Fibroblast of lung (primary cell): ENCODE measurements around the gene VAPB. TPM values are rescaled to one million over a fixed set of nuclear protein-coding genes. Genes with fewer than 3 reads are reported as not detected.

Source experiments
- DNase-seq, 2 donors: peaks; one replicate each; pipeline versions ENCODE4 v3.0.0 to v3.0.0-alpha.2; 2010; ENCODE audit warnings: low read depth in 2 of 2
- H2AFZ ChIP-seq: 2 replicates; pipeline ENCODE4 v1.5.1; 2012; ENCODE audit warnings: low read length, control low read depth, inconsistent platforms
- H3K27ac ChIP-seq: 2 replicates; pipeline ENCODE4 v1.5.1; 2011; ENCODE audit warnings: low read length, control low read depth; ENCODE audit not compliant: insufficient read depth
- H3K27me3 ChIP-seq: 2 replicates; pipeline ENCODE4 v1.5.1; 2011; ENCODE audit warnings: mild to moderate bottlenecking, low read length; ENCODE audit not compliant: control insufficient read depth, insufficient read depth
- H3K36me3 ChIP-seq: 2 replicates; pipeline ENCODE4 v1.5.1; 2011; ENCODE audit warnings: low read length; ENCODE audit not compliant: control insufficient read depth, insufficient read depth
- H3K4me1 ChIP-seq: 2 replicates; pipeline ENCODE4 v1.5.1; 2011; ENCODE audit warnings: low read length; ENCODE audit not compliant: control insufficient read depth, insufficient read depth; ENCODE audit errors: extremely low read depth
- H3K4me2 ChIP-seq: 2 replicates; pipeline ENCODE4 v1.5.1; 2011; ENCODE audit warnings: low read length, control low read depth; ENCODE audit not compliant: insufficient read depth; ENCODE audit errors: extremely low read depth
- H3K4me3 ChIP-seq, 4 experiments: fragments of 200-600 bp in 1 of 4; sonication (generic) in 1 of 4; replicated peaks in 1 of 4; 2 replicates each; pipeline ENCODE4 v1.5.1; 2011 to 2016; ENCODE audit warnings: low read length in 4 of 4, low read depth in 3 of 4, mild to moderate bottlenecking in 3 of 4, control low read depth in 2 of 4, inconsistent platforms in 1 of 4, mixed read lengths in 1 of 4; ENCODE audit not compliant: insufficient read depth in 1 of 4; ENCODE audit errors: control extremely low read depth in 1 of 4
- H3K79me2 ChIP-seq: 2 replicates; pipeline ENCODE4 v1.5.1; 2012; ENCODE audit warnings: mild to moderate bottlenecking, low read length, inconsistent platforms; ENCODE audit not compliant: control insufficient read depth, insufficient read depth
- H3K9ac ChIP-seq: 2 replicates; pipeline ENCODE4 v1.5.1; 2011; ENCODE audit warnings: mild to moderate bottlenecking, low read length, control low read depth; ENCODE audit not compliant: insufficient read depth
- H3K9me3 ChIP-seq: 2 replicates; pipeline ENCODE4 v1.5.1; 2012; ENCODE audit warnings: low read depth, low read length; ENCODE audit not compliant: control insufficient read depth, insufficient read depth
- H4K20me1 ChIP-seq: 2 replicates; pipeline ENCODE4 v1.5.1; 2011; ENCODE audit warnings: low read length; ENCODE audit not compliant: control insufficient read depth, insufficient read depth; ENCODE audit errors: extremely low read depth
- EZH2 ChIP-seq: IDR thresholded peaks from 2 replicates; pipeline ENCODE4 v1.5.1; 2012; ENCODE audit warnings: low read length, control low read depth, mild to moderate bottlenecking; ENCODE audit errors: missing control alignments
- polyA plus RNA-seq, 2 donors: library from polyadenylated mRNA; depleted of rRNA in 1 of 2; stranded (reverse) in 1 of 2; unstranded in 1 of 2; fragments of >200 nt; gene quantifications; 2 replicates each; pipeline ENCODE4 v1.2.1, GENCODE V29; 2011 to 2012; ENCODE audit warnings: missing spikeins in 1 of 2
- total RNA-seq: library from RNA; depleted of rRNA; stranded (reverse); fragments of >200 nt; gene quantifications from 2 replicates; pipeline ENCODE4 v1.2.1, GENCODE V29; 2014
- TF ChIP-seq, protein P1 (sequence below), 2 donors: IDR thresholded peaks in 1 of 2; conservative IDR thresholded peaks in 1 of 2; 1 replicate in 1 of 2; 2 replicates in 1 of 2; pipeline ENCODE4 v1.5.1; 2011 to 2012; ENCODE audit warnings: low read length in 2 of 2, control low read depth in 1 of 2, inconsistent platforms in 1 of 2, low read depth in 1 of 2, mild to moderate bottlenecking in 1 of 2

The VAPB gene
- total and polyA plus RNA-seq, 2 donors (not counting 1 experiment from before 2014, with no cell fraction given) = 13.0 to 43.7 TPM

DNA sequence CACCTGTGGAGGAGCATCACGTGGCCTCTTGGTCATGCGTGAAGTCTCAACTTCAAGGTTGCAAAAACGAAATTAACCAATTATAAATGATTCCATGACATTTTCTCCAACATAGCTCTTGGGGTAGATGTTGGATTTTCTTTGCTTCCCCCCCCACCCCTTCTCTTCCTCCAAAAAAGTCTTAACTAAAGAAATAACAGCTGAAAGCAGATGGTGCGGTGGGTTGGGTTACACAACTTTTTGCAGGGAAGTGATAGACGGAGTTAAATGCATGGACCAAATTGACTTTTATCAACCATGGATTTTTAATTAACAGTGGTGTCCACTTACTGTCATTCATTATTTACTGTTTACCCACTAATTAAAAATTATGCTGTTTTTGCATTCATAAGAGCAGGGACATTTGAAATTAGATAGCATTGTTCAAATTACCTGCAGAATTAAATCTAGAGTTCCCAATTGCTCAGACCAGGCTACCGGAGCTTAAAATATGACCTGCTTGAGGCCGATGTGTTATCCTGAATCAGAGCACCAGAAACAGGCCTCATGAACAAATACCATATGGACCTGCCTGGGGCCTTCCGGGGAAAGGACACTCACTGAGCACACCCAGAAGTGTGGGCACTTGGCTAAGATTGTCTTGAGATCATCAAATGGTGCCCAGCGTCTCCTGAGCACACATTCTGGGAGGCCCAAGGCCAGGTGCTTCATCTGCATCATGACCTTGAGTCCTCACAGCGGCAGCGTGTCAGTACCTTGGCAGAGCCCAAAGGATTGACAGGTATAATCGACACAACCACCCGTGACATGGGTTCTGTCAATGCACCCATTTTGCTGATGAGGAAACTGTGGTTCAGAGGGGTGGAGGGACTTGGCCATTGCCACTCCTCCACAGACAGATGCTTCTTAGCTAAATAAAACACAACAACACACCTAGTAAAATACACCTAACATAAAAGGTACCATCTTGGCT is 84.7 kb downstream of the VAPB start:
- H4K20me1 ChIP-seq = no peaks in the 10 kb centered on the region
- no peak overlapping the region for H2AFZ ChIP-seq
- H3K36me3 ChIP-seq = no peaks in the 10 kb centered on the region
- H3K79me2 ChIP-seq = no peaks in the 10 kb centered on the region
- no peaks in the 10 kb centered on the region for H3K9me3 ChIP-seq
- no peak overlapping the region for H3K9ac ChIP-seq
- no peak for DNase-seq
- H3K27ac ChIP-seq = no peak overlapping the region
- H3K4me1 ChIP-seq = no peaks in the 10 kb centered on the region
- no peak overlapping the region for H3K4me3 ChIP-seq
- no peak overlapping the region for H3K4me2 ChIP-seq
- H3K27me3 ChIP-seq = no peaks in the 10 kb centered on the region
- TF ChIP-seq, protein P1, sequence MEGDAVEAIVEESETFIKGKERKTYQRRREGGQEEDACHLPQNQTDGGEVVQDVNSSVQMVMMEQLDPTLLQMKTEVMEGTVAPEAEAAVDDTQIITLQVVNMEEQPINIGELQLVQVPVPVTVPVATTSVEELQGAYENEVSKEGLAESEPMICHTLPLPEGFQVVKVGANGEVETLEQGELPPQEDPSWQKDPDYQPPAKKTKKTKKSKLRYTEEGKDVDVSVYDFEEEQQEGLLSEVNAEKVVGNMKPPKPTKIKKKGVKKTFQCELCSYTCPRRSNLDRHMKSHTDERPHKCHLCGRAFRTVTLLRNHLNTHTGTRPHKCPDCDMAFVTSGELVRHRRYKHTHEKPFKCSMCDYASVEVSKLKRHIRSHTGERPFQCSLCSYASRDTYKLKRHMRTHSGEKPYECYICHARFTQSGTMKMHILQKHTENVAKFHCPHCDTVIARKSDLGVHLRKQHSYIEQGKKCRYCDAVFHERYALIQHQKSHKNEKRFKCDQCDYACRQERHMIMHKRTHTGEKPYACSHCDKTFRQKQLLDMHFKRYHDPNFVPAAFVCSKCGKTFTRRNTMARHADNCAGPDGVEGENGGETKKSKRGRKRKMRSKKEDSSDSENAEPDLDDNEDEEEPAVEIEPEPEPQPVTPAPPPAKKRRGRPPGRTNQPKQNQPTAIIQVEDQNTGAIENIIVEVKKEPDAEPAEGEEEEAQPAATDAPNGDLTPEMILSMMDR (conservative IDR thresholded peaks at IDR 0.05 in 1 of 2, IDR thresholded peaks at IDR 0.05 in 1 of 2; ENCODE audit: low read depth in 1 of 2, low read length in 2 of 2) = no peak
- no peak for TF ChIP-seq EZH2

DNA sequence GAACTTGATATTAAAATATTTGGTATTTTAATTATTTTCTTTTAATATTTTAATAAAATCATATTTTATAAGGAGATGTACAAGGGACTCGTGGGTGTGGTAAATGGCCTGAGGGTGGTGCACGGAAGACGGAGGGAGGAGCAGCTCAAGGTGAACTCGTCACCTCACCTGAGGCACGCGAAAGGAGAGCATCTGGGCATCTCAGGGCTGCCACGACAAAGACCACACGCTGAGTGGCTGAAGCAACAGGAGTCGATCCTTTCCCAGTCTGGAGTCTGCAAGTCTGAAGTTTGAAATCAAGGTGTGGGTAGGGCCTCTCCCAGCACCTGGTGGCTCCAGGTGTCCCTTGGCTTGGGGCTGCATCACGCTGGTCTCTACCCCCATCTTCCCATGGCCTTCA is 86.4 kb downstream of the VAPB start:
- no peak for DNase-seq
- Histone ChIP-seq H3K4me2 (no peak overlapping the region), H3K36me3 (no peaks in the 10 kb centered on the region), H2AFZ (no peak overlapping the region), H3K9me3 (no peaks in the 10 kb centered on the region), H3K27ac (no peak overlapping the region), H3K4me3 (no peak overlapping the region), H3K9ac (no peak overlapping the region), H4K20me1 (no peaks in the 10 kb centered on the region), H3K79me2 (no peaks in the 10 kb centered on the region), H3K4me1 (no peaks in the 10 kb centered on the region), H3K27me3 (no peaks in the 10 kb centered on the region)
- TF ChIP-seq EZH2 = no peak
- TF ChIP-seq, protein P1 (conservative IDR thresholded peaks at IDR 0.05 in 1 of 2, IDR thresholded peaks at IDR 0.05 in 1 of 2; ENCODE audit: low read depth in 1 of 2, low read length in 2 of 2) = no peak

DNA sequence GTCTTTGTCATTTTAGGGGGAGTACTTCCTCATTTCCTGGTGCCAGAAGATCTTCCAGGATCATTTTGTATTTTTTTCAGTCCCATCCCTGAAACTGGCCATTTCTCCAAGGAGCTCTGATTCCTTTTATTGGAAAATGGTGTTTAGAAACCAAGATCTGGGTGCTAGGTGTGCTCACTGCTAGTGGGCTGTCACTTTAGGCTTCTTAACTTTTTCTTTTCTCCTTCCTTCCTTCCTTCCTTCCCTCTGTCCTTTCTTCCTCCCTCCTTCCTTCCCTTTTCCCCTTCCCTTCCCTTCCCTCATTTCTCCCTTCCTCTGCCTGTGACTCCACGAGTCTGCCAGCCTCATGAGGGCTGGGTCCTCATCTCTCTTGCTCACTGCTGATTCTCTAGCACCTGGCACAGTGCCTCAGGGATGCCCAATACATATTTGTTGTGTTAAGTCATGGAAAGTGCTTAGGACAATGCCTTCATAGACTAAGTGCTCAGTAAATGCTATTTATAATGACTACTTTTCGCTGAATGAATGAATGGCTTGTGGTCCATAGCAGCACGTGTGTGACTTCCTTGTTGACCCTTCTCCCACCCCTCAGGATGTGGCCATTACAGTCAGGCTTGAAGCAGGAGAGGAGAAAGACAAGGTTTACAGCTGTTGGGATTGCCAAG is 89.2 kb downstream of the VAPB start:
- Histone ChIP-seq H4K20me1 (no peaks in the 10 kb centered on the region), H3K79me2 (no peaks in the 10 kb centered on the region), H3K9me3 (no peaks in the 10 kb centered on the region), H3K27me3 (peaks cover 3% of the 10 kb centered on the region), H3K4me3 (no peak overlapping the region), H3K9ac (no peak overlapping the region), H2AFZ (no peak overlapping the region), H3K4me2 (no peak overlapping the region), H3K4me1 (no peaks in the 10 kb centered on the region), H3K27ac (no peak overlapping the region), H3K36me3 (no peaks in the 10 kb centered on the region)
- TF ChIP-seq, protein P1 (conservative IDR thresholded peaks at IDR 0.05 in 1 of 2, IDR thresholded peaks at IDR 0.05 in 1 of 2; ENCODE audit: low read depth in 1 of 2, low read length in 2 of 2) = no peak
- no peak for TF ChIP-seq EZH2
- peak in 1 of 2 donors; percentile 16 for DNase-seq
